Activated naive CD4-positive, alpha-beta T cell treated with anti-CD3 and anti-CD28 coated beads, Interleukin-2, amount 10 ng/mL, durations not matched to agents 7 days and 5 days (primary cell): ENCODE results near the gene ECI1.
"Not testable (repeated sequence)": the region's sequence is repeated elsewhere in the genome, so short reads cannot be mapped to it uniquely, and the experiment has no call there.

Experiments
- CTCF ChIA-PET: fragments of 350-600 bp; sonication (Branson Sonifier 250); formaldehyde crosslinking; loops from one replicate; lab custom pipeline; 2021; ENCODE audit warnings: antibody characterized with exemption; lab: Charles Lee
- DNase-seq: peaks from one replicate; pipeline ENCODE4 v3.0.0-alpha.2; 2020
- H3K27ac Mint-ChIP-seq: one replicate; pipeline ENCODE4 v1.8.0; 2021; ENCODE audit warnings: mild to moderate bottlenecking, moderate library complexity, mixed read lengths
- H3K27me3 Mint-ChIP-seq: one replicate; pipeline ENCODE4 v1.8.0; 2021; ENCODE audit warnings: mild to moderate bottlenecking, mixed read lengths
- H3K36me3 Mint-ChIP-seq: one replicate; pipeline ENCODE4 v1.8.0; 2021; ENCODE audit warnings: mixed read lengths
- H3K4me1 Mint-ChIP-seq: one replicate; pipeline ENCODE4 v1.8.0; 2021; ENCODE audit warnings: mixed read lengths
- H3K4me3 Mint-ChIP-seq: one replicate; pipeline ENCODE4 v1.8.0; 2021; ENCODE audit warnings: mild to moderate bottlenecking, moderate library complexity, mixed read lengths
- H3K9me3 Mint-ChIP-seq: one replicate; pipeline ENCODE4 v1.8.0; 2021; ENCODE audit warnings: mixed read lengths

Gene ECI1

DNA sequence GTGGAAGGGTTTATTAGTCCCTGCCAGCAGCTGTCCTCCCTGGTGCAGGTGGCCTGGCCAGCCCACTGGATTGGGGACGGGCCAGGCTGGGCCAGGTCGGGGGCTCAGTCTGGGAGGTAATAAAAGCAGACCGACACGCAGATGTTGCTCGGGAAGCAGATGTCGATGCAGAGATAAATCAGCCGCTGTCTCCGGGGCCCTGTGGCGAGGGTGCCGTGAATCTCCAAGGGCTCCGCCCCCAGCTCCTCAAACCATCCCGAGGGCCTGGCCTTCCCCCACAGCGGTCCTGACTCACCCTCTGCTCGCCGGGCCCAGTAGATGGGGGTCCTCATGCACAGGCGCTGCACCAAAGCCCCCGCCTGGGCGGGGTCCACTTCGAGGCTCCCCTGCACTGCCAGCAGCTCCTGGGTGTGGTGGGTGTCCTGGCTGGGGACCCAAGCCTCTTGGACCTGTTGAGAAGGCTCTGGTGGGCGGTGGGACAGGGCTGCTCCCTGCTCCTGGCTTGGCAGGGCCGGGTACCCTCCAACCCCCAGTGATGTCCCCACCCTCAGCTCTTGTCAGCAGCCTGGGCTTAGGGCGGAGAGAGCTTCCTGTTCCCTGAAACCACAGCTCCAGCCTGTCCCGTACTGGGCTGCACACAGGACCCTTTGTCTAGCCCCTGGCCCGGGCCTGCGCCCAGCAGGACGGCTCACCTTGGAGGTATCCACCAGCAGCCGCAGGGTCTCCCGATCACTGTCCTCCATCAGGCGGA lies 42.0 kb downstream of the ECI1 start:
- peaks cover 42% of the 10 kb centered on the region for H3K4me1 Mint-ChIP-seq

GRCh38 chr16:2208772-2209171 lies 42.6 kb downstream of the ECI1 start:
- Mint-ChIP-seq H3K4me1 (peaks cover 43% of the 10 kb centered on the region), H3K27me3 (peaks cover under 1% of the 10 kb centered on the region), H3K4me3 (no peak overlapping the region), H3K9me3 (no peaks in the 10 kb centered on the region), H3K27ac (no peak overlapping the region), H3K36me3 (peaks cover 14% of the 10 kb centered on the region)
- CTCF ChIA-PET: interaction anchor here (0.5 kb wide), 1 partner anchor 16 kb away, joined by 3 read pairs; no protein-coding TSS in a partner anchor
- no peak for DNase-seq

More for the DNA sequence above, 42.0 kb downstream of the ECI1 start:
- CTCF ChIA-PET: no interaction called here
- Mint-ChIP-seq H3K9me3 (no peaks in the 10 kb centered on the region), H3K36me3 (peaks cover 14% of the 10 kb centered on the region), H3K4me3 (no peak overlapping the region), H3K27ac (no peak overlapping the region), H3K27me3 (no peaks in the 10 kb centered on the region)
- no peak for DNase-seq

DNA sequence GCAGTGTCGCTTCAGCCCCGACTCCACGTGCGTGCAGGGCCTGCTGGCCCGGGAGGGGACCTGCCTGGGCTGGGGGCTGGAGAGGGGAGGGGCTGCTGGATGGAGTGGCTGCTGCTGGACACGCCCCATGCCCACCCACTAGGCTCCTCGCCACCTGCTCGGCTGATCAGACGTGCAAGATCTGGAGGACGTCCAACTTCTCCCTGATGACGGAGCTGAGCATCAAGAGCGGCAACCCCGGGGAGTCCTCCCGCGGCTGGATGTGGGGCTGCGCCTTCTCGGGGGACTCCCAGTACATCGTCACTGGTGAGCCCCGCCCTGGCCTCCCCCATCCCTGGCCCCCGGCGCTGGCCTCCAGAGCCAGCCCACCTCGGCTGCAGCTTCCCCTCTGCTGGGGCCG lies 43.1 kb downstream of the ECI1 start:
- no peak overlapping the region for H3K4me3 Mint-ChIP-seq
- peaks cover 43% of the 10 kb centered on the region for H3K4me1 Mint-ChIP-seq
- CTCF ChIA-PET: interaction anchor here (0.5 kb wide), 1 partner anchor 17 kb away, joined by 3 read pairs; no protein-coding TSS in a partner anchor
- H3K27ac Mint-ChIP-seq: no peak overlapping the region
- H3K36me3 Mint-ChIP-seq: peaks cover 12% of the 10 kb centered on the region
- H3K27me3 Mint-ChIP-seq: peaks cover 6% of the 10 kb centered on the region
- no peak for DNase-seq
- no peaks in the 10 kb centered on the region for H3K9me3 Mint-ChIP-seq

- H3K27me3 Mint-ChIP-seq: peaks cover 7% of the 10 kb centered on the region
- no peak for DNase-seq
- no peak overlapping the region for H3K27ac Mint-ChIP-seq
- no peak overlapping the region for H3K4me3 Mint-ChIP-seq
- peaks cover 38% of the 10 kb centered on the region for H3K4me1 Mint-ChIP-seq
- peaks cover 10% of the 10 kb centered on the region for H3K36me3 Mint-ChIP-seq
- CTCF ChIA-PET: no interaction called here
- H3K9me3 Mint-ChIP-seq: no peaks in the 10 kb centered on the region
Observed at GRCh38 chr16:2207872-2208271, 43.5 kb downstream of the ECI1 start.

DNA sequence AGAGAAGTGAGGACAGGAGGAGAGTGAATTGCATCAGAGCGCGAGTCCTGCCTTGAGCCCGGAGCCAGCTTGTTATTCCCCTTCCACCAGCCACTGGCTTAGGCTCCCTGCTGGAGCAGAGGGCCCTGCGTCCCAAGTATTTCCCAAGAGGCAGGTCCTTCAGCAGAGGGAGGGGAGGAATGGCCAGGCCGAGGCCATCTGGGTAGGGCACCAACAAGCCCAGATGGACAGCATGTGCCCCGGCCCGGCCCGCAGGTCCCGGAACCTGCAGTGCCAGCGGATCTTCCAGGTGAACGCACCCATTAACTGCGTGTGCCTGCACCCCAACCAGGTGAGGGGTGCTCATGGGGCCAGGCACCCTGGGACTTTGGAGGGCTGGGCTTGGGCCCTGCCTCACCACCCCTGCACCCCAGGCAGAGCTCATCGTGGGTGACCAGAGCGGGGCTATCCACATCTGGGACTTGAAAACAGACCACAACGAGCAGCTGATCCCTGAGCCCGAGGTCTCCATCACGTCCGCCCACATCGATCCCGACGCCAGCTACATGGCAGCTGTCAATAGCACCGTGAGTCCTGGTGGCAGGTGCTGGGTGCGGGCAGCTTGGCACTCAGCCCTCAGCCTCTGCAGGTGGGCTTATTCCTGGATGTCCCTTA lies 44.5 kb downstream of the ECI1 start:
- CTCF ChIA-PET: interaction anchor here (1.0 kb wide), 1 partner anchor 12 kb away, joined by 4 read pairs; no protein-coding TSS in a partner anchor
- no peak for DNase-seq
- Mint-ChIP-seq H3K27ac (peak overlapping the region; percentile 88), H3K27me3 (peaks cover 16% of the 10 kb centered on the region), H3K9me3 (no peaks in the 10 kb centered on the region), H3K4me1 (peaks cover 32% of the 10 kb centered on the region), H3K36me3 (peaks cover 10% of the 10 kb centered on the region), H3K4me3 (peak overlapping the region; percentile 69)

GRCh38 chr16:2206420-2206779 lies 45.0 kb downstream of the ECI1 start:
- peaks cover 10% of the 10 kb centered on the region for H3K36me3 Mint-ChIP-seq
- peaks cover 21% of the 10 kb centered on the region for H3K27me3 Mint-ChIP-seq
- peak overlapping the region; percentile 88 for H3K27ac Mint-ChIP-seq
- H3K9me3 Mint-ChIP-seq: no peaks in the 10 kb centered on the region
- peaks cover 29% of the 10 kb centered on the region for H3K4me1 Mint-ChIP-seq
- CTCF ChIA-PET: interaction anchor here (1.0 kb wide), 1 partner anchor 12 kb away, joined by 4 read pairs; no protein-coding TSS in a partner anchor
- DNase-seq: no peak
- peak overlapping the region; percentile 69 for H3K4me3 Mint-ChIP-seq

- peaks cover 23% of the 10 kb centered on the region for H3K27me3 Mint-ChIP-seq
- CTCF ChIA-PET: no interaction called here
- peaks cover 10% of the 10 kb centered on the region for H3K36me3 Mint-ChIP-seq
- peaks cover 29% of the 10 kb centered on the region for H3K4me1 Mint-ChIP-seq
- no peak for DNase-seq
- H3K27ac Mint-ChIP-seq: peak overlapping the region; percentile 88
- peak overlapping the region; percentile 69 for H3K4me3 Mint-ChIP-seq
- H3K9me3 Mint-ChIP-seq: no peaks in the 10 kb centered on the region
Observed at GRCh38 chr16:2205967-2206313, 45.4 kb downstream of the ECI1 start.

DNA sequence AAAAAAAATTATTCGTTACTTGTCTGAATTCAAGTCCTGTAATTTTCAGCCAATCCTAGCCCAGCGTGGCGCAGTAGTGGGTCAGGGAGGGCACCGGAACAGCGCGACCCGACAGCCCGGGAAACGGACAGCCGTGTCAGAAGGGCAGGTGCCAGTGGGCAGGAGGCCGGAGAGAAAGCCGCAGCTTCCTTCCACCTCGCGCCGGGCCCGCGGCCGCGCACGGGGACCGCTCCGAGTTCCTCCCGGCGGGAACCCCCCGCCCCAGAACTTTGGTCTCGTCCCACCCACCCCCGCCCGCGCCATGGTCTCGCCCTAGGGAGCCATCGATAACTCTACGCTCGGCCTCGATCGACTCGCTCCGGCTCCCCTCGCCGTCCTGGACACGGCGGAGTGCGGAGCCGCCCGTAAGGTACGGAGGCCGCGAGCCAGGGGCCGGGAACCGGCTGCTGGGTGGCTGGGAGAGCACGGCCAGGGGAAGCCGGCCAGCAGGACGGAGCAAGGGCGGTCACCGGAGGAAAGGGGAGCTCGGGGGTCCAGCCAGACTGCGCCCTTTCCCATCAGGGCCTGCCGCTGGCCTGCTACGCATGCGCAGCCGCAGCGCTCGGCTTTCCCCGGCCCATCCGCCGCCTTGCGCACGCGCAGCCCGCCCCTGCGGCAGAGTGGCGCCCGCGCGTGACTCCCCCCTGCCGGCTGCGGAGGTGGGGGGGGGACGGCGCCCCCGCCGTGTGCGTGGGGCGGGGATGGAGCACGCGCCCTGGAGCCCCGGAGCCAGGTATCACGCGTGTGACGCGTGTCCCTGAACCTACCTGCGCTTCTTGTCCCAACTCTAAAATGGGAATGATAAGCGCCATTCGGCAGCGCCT lies 46.1 kb downstream of the ECI1 start, which contains the start of gene MLST8:
MLST8 (plus strand) TSS at position 351 of the 863 bp plus-strand sequence. CDS start 632 bp downstream, outside the sequence.
- Mint-ChIP-seq H3K27me3 (peaks cover 29% of the 10 kb centered on the region), H3K4me1 (peaks cover 29% of the 10 kb centered on the region), H3K4me3 (peak within 1 kb of the TSS; percentile 69), H3K27ac (peak within 1 kb of the TSS; percentile 88), H3K9me3 (no peaks in the 10 kb centered on the region), H3K36me3 (peaks cover 10% of the 10 kb centered on the region)
- CTCF ChIA-PET: no interaction called here
- DNase-seq: peak; percentile 91

DNA sequence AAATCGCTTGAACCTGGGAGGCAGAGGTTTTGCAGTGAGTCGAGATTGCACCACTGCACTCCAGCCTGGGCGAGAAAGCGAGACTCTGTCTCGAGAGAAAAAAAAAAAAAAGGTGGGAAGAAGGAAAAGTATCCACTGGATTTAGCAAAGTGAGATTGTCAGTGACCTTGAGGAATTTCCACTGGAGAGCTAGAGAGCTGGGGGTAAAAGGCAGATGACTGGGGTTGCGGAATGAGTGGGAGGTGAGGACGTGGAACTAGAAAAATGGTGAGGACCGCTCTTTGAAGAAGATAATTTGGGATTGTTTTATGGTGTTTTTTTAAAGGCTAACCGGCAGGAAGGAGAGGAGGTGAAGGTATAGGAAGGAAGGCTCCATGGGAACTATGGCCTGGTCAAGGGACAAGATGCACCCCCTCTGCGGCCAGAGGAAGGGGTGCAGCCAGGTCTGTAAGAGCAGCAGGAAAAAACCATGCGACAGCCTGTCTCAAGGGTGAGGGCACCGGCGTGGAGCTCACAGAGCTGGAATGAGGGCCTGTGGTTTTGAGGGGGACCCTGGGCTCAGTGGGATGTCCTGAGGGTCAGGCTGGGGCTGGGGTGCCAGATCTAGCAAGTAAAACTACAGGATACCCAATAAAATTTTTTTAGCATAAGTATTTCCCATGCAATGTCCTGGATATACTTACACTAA lies 46.8 kb downstream of the ECI1 start:
- Mint-ChIP-seq H3K27ac (peak overlapping the region; percentile 82), H3K4me1 (peaks cover 29% of the 10 kb centered on the region), H3K27me3 (peaks cover 36% of the 10 kb centered on the region), H3K36me3 (peaks cover 10% of the 10 kb centered on the region), H3K9me3 (no peaks in the 10 kb centered on the region), H3K4me3 (peak overlapping the region; percentile 69)
- no peak for DNase-seq
- CTCF ChIA-PET: no interaction called here

- CTCF ChIA-PET: interaction anchor here (0.9 to 1.0 kb wide), 2 partner anchors 8 to 298 kb away, joined by 3 to 4 read pairs; no protein-coding TSS in a partner anchor
- Mint-ChIP-seq H3K27me3 (peaks cover 50% of the 10 kb centered on the region), H3K4me3 (peak overlapping the region; percentile 13), H3K4me1 (peaks cover 29% of the 10 kb centered on the region)
- H3K9me3 Mint-ChIP-seq, H3K36me3 Mint-ChIP-seq, DNase-seq, H3K27ac Mint-ChIP-seq: not testable (repeated sequence)
Observed at GRCh38 chr16:2203119-2203688, 48.2 kb downstream of the ECI1 start.

DNA sequence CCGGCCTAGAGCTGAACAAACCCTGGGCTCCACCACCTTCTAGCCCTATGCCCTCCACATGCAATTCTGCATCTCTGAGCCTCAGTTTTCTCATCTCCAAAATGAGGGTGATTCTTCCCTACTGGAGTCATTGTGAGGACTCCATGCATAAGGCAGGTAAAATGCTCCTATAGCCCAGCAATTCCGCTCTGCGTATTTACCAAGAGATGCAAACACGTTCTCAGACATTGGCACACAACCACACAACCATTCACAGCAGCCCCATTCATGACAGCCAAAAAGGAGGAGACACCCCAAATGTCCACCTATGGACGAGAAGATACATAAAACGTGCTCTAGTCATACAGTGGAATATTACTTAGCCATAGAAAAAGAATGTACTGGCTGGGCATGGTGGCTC lies 51.1 kb downstream of the ECI1 start:
- Mint-ChIP-seq H3K27me3 (peaks cover 76% of the 10 kb centered on the region), H3K4me3 (no peak overlapping the region), H3K9me3 (no peaks in the 10 kb centered on the region), H3K36me3 (no peaks in the 10 kb centered on the region), H3K27ac (no peak overlapping the region), H3K4me1 (peaks cover 9% of the 10 kb centered on the region)
- CTCF ChIA-PET: no interaction called here
- no peak for DNase-seq

GRCh38 chr16:2199621-2200139 lies 51.7 kb downstream of the ECI1 start:
- DNase-seq: no peak
- no peak overlapping the region for H3K27ac Mint-ChIP-seq
- no peak overlapping the region for H3K4me3 Mint-ChIP-seq
- H3K4me1 Mint-ChIP-seq: peaks cover 12% of the 10 kb centered on the region
- CTCF ChIA-PET: no interaction called here
- no peaks in the 10 kb centered on the region for H3K36me3 Mint-ChIP-seq
- peaks cover 82% of the 10 kb centered on the region for H3K27me3 Mint-ChIP-seq
- H3K9me3 Mint-ChIP-seq: no peaks in the 10 kb centered on the region

DNA sequence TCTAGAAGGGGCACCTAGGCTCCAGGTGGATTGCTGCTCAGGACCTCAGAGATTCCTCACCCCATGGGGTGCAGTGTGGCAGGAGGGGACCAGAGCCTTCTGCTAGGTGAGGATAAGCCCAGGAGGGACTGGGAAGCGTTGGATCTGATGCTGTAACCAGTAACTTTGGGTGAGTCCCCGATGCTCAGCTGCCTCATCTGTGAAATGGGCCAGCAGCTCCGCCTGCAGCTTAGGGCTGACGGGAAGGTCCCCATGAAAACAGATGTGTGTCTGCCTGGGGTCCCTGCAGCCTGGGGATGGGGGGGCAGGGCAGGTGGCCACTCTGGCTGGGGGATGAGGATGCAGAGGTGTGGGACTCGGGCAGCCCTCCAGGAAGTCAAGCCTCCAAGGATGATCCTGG lies 52.3 kb downstream of the ECI1 start:
- Mint-ChIP-seq H3K4me1 (peaks cover 8% of the 10 kb centered on the region), H3K9me3 (no peaks in the 10 kb centered on the region), H3K36me3 (no peaks in the 10 kb centered on the region), H3K27ac (no peak overlapping the region), H3K4me3 (no peak overlapping the region), H3K27me3 (peaks cover 88% of the 10 kb centered on the region)
- DNase-seq: no peak
- CTCF ChIA-PET: no interaction called here
